ENCODE results near the gene VTN.

VTN gene

GRCh38 chr17:28367641-28368305, 2.3 kb downstream of the VTN start:
- DNase-seq, result no peak

GRCh38 chr17:28366605-28367004, 3.5 kb downstream of the VTN start:
- DNase-seq, result no peak

- DNase-seq, result no peak
Observed at GRCh38 chr17:28365487-28365886, 4.6 kb downstream of the VTN start.

- DNase-seq, result no peak
Observed at GRCh38 chr17:28364665-28365363, 5.3 kb downstream of the VTN start, which contains the start of gene SEBOX. Gene SEBOX (minus strand): TSS chr17:28365199. CDS start chr17:28365151, 48 bp downstream.

- no peak for DNase-seq
Observed at GRCh38 chr17:28363776-28364650, 6.1 kb downstream of the VTN start.

GRCh38 chr17:28363186-28363585, 6.9 kb downstream of the VTN start:
- no peak for DNase-seq

GRCh38 chr17:28357901-28358197, 12.3 kb downstream of the VTN start:
- no peak for DNase-seq

GRCh38 chr17:28357061-28357900, 12.8 kb downstream of the VTN start, which contains the start of gene POLDIP2:
Gene POLDIP2 (minus strand): TSS chr17:28357527. CDS start chr17:28357448, 79 bp downstream.
- DNase-seq, result peak; percentile 96

- DNase-seq, result no peak
Observed at GRCh38 chr17:28350271-28350670, 19.8 kb downstream of the VTN start.

- no peak for DNase-seq
Observed at GRCh38 chr17:28348979-28349378, 21.1 kb downstream of the VTN start.

GRCh38 chr17:28347261-28347891, 22.7 kb downstream of the VTN start:
- DNase-seq, result no peak

- no peak for DNase-seq
Observed at GRCh38 chr17:28346746-28347246, 23.3 kb downstream of the VTN start.

GRCh38 chr17:28346199-28346580, 23.9 kb downstream of the VTN start:
- no peak for DNase-seq

- no peak for DNase-seq
Observed at GRCh38 chr17:28345419-28346198, 24.5 kb downstream of the VTN start.

- DNase-seq, result no peak
Observed at GRCh38 chr17:28344435-28344901, 25.6 kb downstream of the VTN start.

GRCh38 chr17:28344011-28344410, 26.1 kb downstream of the VTN start:
- DNase-seq, result no peak

GRCh38 chr17:28343491-28343932, 26.6 kb downstream of the VTN start:
- peak; percentile 83 for DNase-seq

GRCh38 chr17:28342313-28342712, 27.8 kb downstream of the VTN start:
- no peak for DNase-seq

- DNase-seq, result no peak
Observed at GRCh38 chr17:28341516-28341915, 28.6 kb downstream of the VTN start.

- no peak for DNase-seq
Observed at GRCh38 chr17:28340374-28340773, 29.7 kb downstream of the VTN start.

GRCh38 chr17:28339431-28339830, 30.7 kb downstream of the VTN start:
- no peak for DNase-seq
